K562 (cell line): Measurements from ENCODE around the gene SCYL1. TPM values are rescaled to one million over a fixed set of nuclear protein-coding genes. Genes with fewer than 3 reads are reported as not detected.

Experiments used
- CBX1 ChIP-seq: sonication (generic); IDR thresholded peaks from 2 replicates; pipeline ENCODE4 v1.6.1; 2016; ENCODE audit warnings: antibody characterized with exemption, low read depth, mild to moderate bottlenecking
- CHD2 ChIP-seq: IDR thresholded peaks from 2 replicates; pipeline ENCODE4 v1.6.1; 2011; ENCODE audit warnings: low read depth, low read length
- CTBP1 ChIP-seq: fragments of 450-650 bp; IDR thresholded peaks from 2 replicates; pipeline ENCODE4 v1.6.1; 2016; ENCODE audit warnings: borderline replicate concordance
- CTCF ChIP-seq, 3 experiments: IDR thresholded peaks in 2 of 3; conservative IDR thresholded peaks in 1 of 3; 2 replicates each; pipeline ENCODE4 v1.5.1; 2011 to 2012; ENCODE audit warnings: low read length in 3 of 3, mild to moderate bottlenecking in 3 of 3, control low read depth in 2 of 3, improper control_type of control experiment in 1 of 3, inconsistent platforms in 1 of 3, low read depth in 1 of 3, mixed read lengths in 1 of 3, moderate library complexity in 1 of 3; ENCODE audit not compliant: insufficient read depth in 2 of 3
- GATA2 ChIP-seq: sonication (generic); formaldehyde crosslinking; IDR thresholded peaks from 2 replicates; pipeline ENCODE4 v1.4.0; 2020; ENCODE audit warnings: mild to moderate bottlenecking, missing genetic modification reagents
- HDAC8 ChIP-seq: fragments of 450-650 bp; IDR thresholded peaks from 2 replicates; pipeline ENCODE4 v1.6.1; 2016; ENCODE audit warnings: mild to moderate bottlenecking, missing genetic modification characterization, moderate library complexity, missing compliant biosample characterization
- HLTF ChIP-seq: fragments of 450-650 bp; IDR thresholded peaks from 2 replicates; pipeline ENCODE4 v1.6.1; 2016
- HMBOX1 ChIP-seq: sonication (generic); IDR thresholded peaks from 2 replicates; pipeline ENCODE4 v1.6.1; 2016
- JUNB ChIP-seq: fragments of 450-650 bp; formaldehyde crosslinking; conservative IDR thresholded peaks from 2 replicates; pipeline ENCODE4 v1.4.0; 2020; ENCODE audit warnings: mild to moderate bottlenecking
- NFXL1 ChIP-seq: fragments of 450-650 bp; formaldehyde crosslinking; IDR thresholded peaks from 2 replicates; pipeline ENCODE4 v1.4.0; 2021; ENCODE audit warnings: mild to moderate bottlenecking
- PCBP1 ChIP-seq: fragments of 200-400 bp; formaldehyde crosslinking; IDR thresholded peaks from 2 replicates; pipeline ENCODE4 v1.6.1; 2018; ENCODE audit warnings: mild to moderate bottlenecking, low read depth, low read length; ENCODE audit not compliant: poor library complexity, severe bottlenecking
- PHF8 ChIP-seq: fragments of 200-600 bp; sonication (generic); IDR thresholded peaks from 2 replicates; pipeline ENCODE4 v1.6.1; 2012; ENCODE audit warnings: mixed run types, mild to moderate bottlenecking, inconsistent platforms, low read length, moderate library complexity, borderline replicate concordance
- PKNOX1 ChIP-seq: fragments of 450-650 bp; IDR thresholded peaks from 2 replicates; pipeline ENCODE4 v1.6.1; 2016
- POLR2A ChIP-seq: fragments of 450-650 bp; conservative IDR thresholded peaks from 2 replicates; pipeline ENCODE4 v1.6.1; 2016
- SIX5 ChIP-seq, 2 experiments: IDR thresholded peaks; 2 replicates each; pipeline ENCODE4 v1.6.1; 2011; ENCODE audit warnings: low read length in 2 of 2, borderline replicate concordance in 1 of 2, low read depth in 1 of 2, mild to moderate bottlenecking in 1 of 2, moderate library complexity in 1 of 2; ENCODE audit not compliant: insufficient read depth in 1 of 2
- SRSF9 ChIP-seq: fragments of 200-400 bp; formaldehyde crosslinking; IDR thresholded peaks from 2 replicates; pipeline ENCODE4 v1.6.1; 2017; ENCODE audit warnings: low read depth, low read length, borderline replicate concordance
- TAF9B ChIP-seq: fragments of 450-650 bp; IDR thresholded peaks from 2 replicates; pipeline ENCODE4 v1.6.1; 2018; ENCODE audit warnings: mild to moderate bottlenecking; ENCODE audit not compliant: partially characterized antibody
- THRA ChIP-seq: fragments of 450-650 bp; IDR thresholded peaks from 2 replicates; pipeline ENCODE4 v1.6.1; 2017; ENCODE audit warnings: mild to moderate bottlenecking, moderate library complexity
- TSC22D4 ChIP-seq: fragments of 450-650 bp; IDR thresholded peaks from 2 replicates; pipeline ENCODE4 v1.6.1; 2016; ENCODE audit warnings: missing genetic modification characterization, missing biosample characterization, control low read depth
- ZNF134 ChIP-seq: fragments of 250-450 bp; sonication (Bioruptor Pico); conservative IDR thresholded peaks from 2 replicates; pipeline ENCODE4 v1.4.0; 2020
- ZNF263 ChIP-seq: sonication (generic); formaldehyde crosslinking; IDR thresholded peaks from 2 replicates; pipeline ENCODE4 v1.8.0; 2022; ENCODE audit warnings: mild to moderate bottlenecking, missing genetic modification reagents, borderline replicate concordance
- ZNF347 ChIP-seq: fragments of 450-650 bp; formaldehyde crosslinking; IDR thresholded peaks from 2 replicates; pipeline ENCODE4 v1.4.0; 2020; ENCODE audit warnings: low read depth, mild to moderate bottlenecking, moderate library complexity
- ZNF644 ChIP-seq: fragments of 200-800 bp; sonication (Bioruptor generic); IDR thresholded peaks from 2 replicates; pipeline ENCODE4 v1.6.1; 2016; ENCODE audit warnings: low read depth, missing genetic modification characterization, missing compliant biosample characterization
- ZNF668 ChIP-seq: fragments of 250-450 bp; sonication (Bioruptor Pico); IDR thresholded peaks from 2 replicates; pipeline ENCODE4 v1.8.0; 2022; ENCODE audit warnings: mild to moderate bottlenecking, inconsistent platforms
- ZNF780A ChIP-seq: fragments of 250-450 bp; sonication (Bioruptor Pico); IDR thresholded peaks from 2 replicates; pipeline ENCODE4 v1.5.0; 2021; ENCODE audit warnings: mild to moderate bottlenecking
- ZNF79 ChIP-seq: fragments of 250-450 bp; sonication (Bioruptor Pico); IDR thresholded peaks from 2 replicates; pipeline ENCODE4 v1.4.0; 2020; ENCODE audit warnings: low read depth, mild to moderate bottlenecking, moderate library complexity
- polyA plus RNA-seq, 8 experiments: library from polyadenylated mRNA; depleted of rRNA in 4 of 8; stranded (reverse) in 5 of 8; unstranded in 3 of 8; fragments of >200 nt; fragmentation: Nextera tagmentation in 2 of 8; fragmentation: Illumina TruSeq in 1 of 8; extraction: Ambion mirVana in 2 of 8; extraction: Trizol in 1 of 8; gene quantifications; 2 replicates each; pipeline versions ENCODE4 v1.2.1 to v1.2.3, GENCODE V29; 2011 to 2014; ENCODE audit warnings: inconsistent platforms in 1 of 8, missing spikeins in 1 of 8
- total RNA-seq, 7 experiments: library from RNA; depleted of rRNA in 6 of 7; stranded (reverse); fragments of >200 nt in 6 of 7; fragmentation: Illumina TruSeq in 2 of 7; extraction: Trizol in 2 of 7; gene quantifications; 2 replicates each; pipeline versions ENCODE4 v1.2.1 to v1.2.3, GENCODE V29; 2011 to 2021; ENCODE audit warnings: low replicate concordance in 1 of 7

SCYL1 gene
- total and polyA plus RNA-seq, 9 of the 15 experiments (the other 6 are each of a cell fraction or from before 2014, with no cell fraction given): 1.9 to 145 (median 57.6) TPM

- 0 out of 2 replicates have a peak, but pooled peaks have one; percentile 17 for TF ChIP-seq CTBP1
- TF ChIP-seq SRSF9: no peak
- TF ChIP-seq ZNF780A (CRISPR knock-in tag): no peak
- peak; percentile 51 for TF ChIP-seq POLR2A
- TF ChIP-seq HMBOX1: no peak
- TF ChIP-seq SIX5 (IDR thresholded peaks at IDR 0.05; ENCODE audit: borderline replicate concordance in 1 of 2, insufficient read depth in 1 of 2, low read depth in 1 of 2, low read length in 2 of 2): no peak
- peak; percentile 90 for TF ChIP-seq ZNF134 (CRISPR knock-in tag)
- no peak for TF ChIP-seq ZNF347 (CRISPR knock-in tag)
- no peak for TF ChIP-seq ZNF79
- TF ChIP-seq NFXL1: no peak
- TF ChIP-seq PKNOX1: peak; percentile 89
- TF ChIP-seq ZNF263 (CRISPR knock-in tag): peak; percentile 24; the same call in 1 of the 2 replicates
- TF ChIP-seq CHD2: no peak
- TF ChIP-seq CTCF (IDR thresholded peaks at IDR 0.05 in 2 of 3, conservative IDR thresholded peaks at IDR 0.05 in 1 of 3; ENCODE audit: insufficient read depth in 2 of 3, low read depth in 1 of 3, low read length in 3 of 3): no peak
- TF ChIP-seq TSC22D4 (tag): no peak
- no peak for TF ChIP-seq CBX1
- no peak for TF ChIP-seq ZNF668 (CRISPR knock-in tag)
- no peak for TF ChIP-seq THRA
- no peak for TF ChIP-seq JUNB (CRISPR knock-in tag)
- TF ChIP-seq HDAC8 (tag): no peak
- no peak for TF ChIP-seq ZNF644 (tag)
- TF ChIP-seq PCBP1: peak; percentile 48
- no peak for TF ChIP-seq TAF9B
- no peak for TF ChIP-seq GATA2 (CRISPR knock-in tag)
- TF ChIP-seq HLTF: no peak
- peak; percentile 52; the same call in 1 of the 2 replicates for TF ChIP-seq PHF8
Measured at GRCh38 chr11:65553301-65554001, 28.6 kb downstream of the SCYL1 start (continued).
